ENCODE data around the gene GPAM. TPM values are rescaled to one million over a fixed set of nuclear protein-coding genes. Genes with fewer than 3 reads are reported as not detected.

The GPAM gene
- total and polyA plus RNA-seq, 10 of the 15 experiments (the other 5 are each of a cell fraction or from before 2014, with no cell fraction given), result 3.3 to 9.4 (median 7.4) TPM

- TF ChIP-seq RELB (IDR thresholded peaks at IDR 0.05; ENCODE audit: low read depth), result no peak
These were observed 46.3 kb upstream of the GPAM start (continued) for GRCh38 chr10:112229901-112230300.

GRCh38 chr10:112229096-112229495 is 45.5 kb upstream of the GPAM start:
- Histone ChIP-seq H3K4me3 (no peak overlapping the region), H3K9me3 (replicated peaks; ENCODE audit: control insufficient read depth, insufficient read depth, low read length) (no peaks in the 10 kb centered on the region; the same call in 2 of the 3 replicates), H3K27me3 (replicated peaks in 1 of 2; ENCODE audit: control insufficient read depth in 2 of 2, insufficient read depth in 2 of 2, low read length in 1 of 2) (no peaks in the 10 kb centered on the region), H3K27ac (ENCODE audit: control insufficient read depth, insufficient read depth) (no peak overlapping the region), H2AFZ (ENCODE audit: control insufficient read depth, low read depth, low read length) (no peak overlapping the region), H4K20me1 (ENCODE audit: control insufficient read depth, insufficient read depth) (no peaks in the 10 kb centered on the region), H3K79me2 (ENCODE audit: control insufficient read depth, insufficient read depth, low read length) (no peaks in the 10 kb centered on the region), H3K4me2 (ENCODE audit: control insufficient read depth, insufficient read depth) (no peak overlapping the region), H3K9ac (ENCODE audit: control insufficient read depth, insufficient read depth, low read length) (no peak overlapping the region), H3K36me3 (ENCODE audit: control insufficient read depth in 2 of 2, insufficient read depth in 2 of 2, low read length in 1 of 2) (no peaks in the 10 kb centered on the region), H3K4me1 (ENCODE audit: control insufficient read depth, insufficient read depth, low read length) (peaks cover 6% of the 10 kb centered on the region)
- SMC1A ChIA-PET (ENCODE audit: uncharacterized antibody, unreplicated experiment), result no interaction called here
- intact Hi-C loops (cut with micrococcal nuclease; ENCODE audit: unreplicated experiment) (no loop called here), in situ Hi-C loops (cut with MboI) (no loop called here)
- CTCF ChIA-PET, result interaction anchor here (2.3 kb wide), 1 partner anchor 92 kb away, joined by 7 read pairs; no protein-coding TSS in a partner anchor
- FAIRE-seq (no peak), ATAC-seq (no peak), DNase-seq (ENCODE audit: low read depth, low spot score) (no peak)
- BruUV-seq (replicated peaks), result no TSS peak
- POLR2A ChIA-PET, result no interaction called here
- RAD21 ChIA-PET (ENCODE audit: unreplicated experiment), result no interaction called here
- WGBS (ENCODE audit: insufficient coverage, insufficient replicate concordance, low lambda C conversion rate, missing lambda C conversion rate), result 95% methylated on average over 2 of the region's 2 CpGs
- TF ChIP-seq PAX8 (IDR thresholded peaks at IDR 0.05), result no peak
- no peak for TF ChIP-seq ZNF217 (IDR thresholded peaks at IDR 0.05)
- no peak for TF ChIP-seq GABPA (IDR thresholded peaks at IDR 0.05; ENCODE audit: low read depth)
- TF ChIP-seq EZH2 (IDR thresholded peaks at IDR 0.05; ENCODE audit: borderline replicate concordance, control insufficient read depth, low read depth, low read length), result no peak
- no peak for TF ChIP-seq RCOR1 (conservative IDR thresholded peaks at IDR 0.05; ENCODE audit: low read depth, low read length)
- TF ChIP-seq PML (IDR thresholded peaks at IDR 0.05; ENCODE audit: low read length), result no peak
- no peak for TF ChIP-seq USF1 (IDR thresholded peaks at IDR 0.05; ENCODE audit: borderline replicate concordance, extremely low read length, insufficient read depth, low read depth, low read length)
- no peak for TF ChIP-seq TCF7 (IDR thresholded peaks at IDR 0.05; ENCODE audit: borderline replicate concordance)
- TF ChIP-seq NR2F1 (conservative IDR thresholded peaks at IDR 0.05), result no peak
- TF ChIP-seq HDAC2 (IDR thresholded peaks at IDR 0.05), result no peak
- no peak for TF ChIP-seq ATF3 (IDR thresholded peaks at IDR 0.05; ENCODE audit: borderline replicate concordance, extremely low read depth, low read depth, low read length)
- TF ChIP-seq POLR2AphosphoS2 (IDR thresholded peaks at IDR 0.05; ENCODE audit: low read depth, low read length), result no peak
- TF ChIP-seq ZSCAN29 (IDR thresholded peaks at IDR 0.05), result no peak
- TF ChIP-seq MEF2A (IDR thresholded peaks at IDR 0.05; ENCODE audit: insufficient read depth, low read depth, low read length), result no peak
- TF ChIP-seq RELB (IDR thresholded peaks at IDR 0.05; ENCODE audit: low read depth), result no peak
